ENCODE data around the gene ADAP1.

GRCh38 chr7:973312-973711, 18.8 kb upstream of the ADAP1 start:
- TF ChIP-seq CTCF (conservative IDR thresholded peaks at IDR 0.05; ENCODE audit: low read length) (no peak), EZH2phosphoT487 (IDR thresholded peaks at IDR 0.05; ENCODE audit: borderline replicate concordance, low read depth, low read length) (no peak)

Data from OCI-LY7 (cell line).